ENCODE data around the gene INTS1.

The INTS1 gene

DNA sequence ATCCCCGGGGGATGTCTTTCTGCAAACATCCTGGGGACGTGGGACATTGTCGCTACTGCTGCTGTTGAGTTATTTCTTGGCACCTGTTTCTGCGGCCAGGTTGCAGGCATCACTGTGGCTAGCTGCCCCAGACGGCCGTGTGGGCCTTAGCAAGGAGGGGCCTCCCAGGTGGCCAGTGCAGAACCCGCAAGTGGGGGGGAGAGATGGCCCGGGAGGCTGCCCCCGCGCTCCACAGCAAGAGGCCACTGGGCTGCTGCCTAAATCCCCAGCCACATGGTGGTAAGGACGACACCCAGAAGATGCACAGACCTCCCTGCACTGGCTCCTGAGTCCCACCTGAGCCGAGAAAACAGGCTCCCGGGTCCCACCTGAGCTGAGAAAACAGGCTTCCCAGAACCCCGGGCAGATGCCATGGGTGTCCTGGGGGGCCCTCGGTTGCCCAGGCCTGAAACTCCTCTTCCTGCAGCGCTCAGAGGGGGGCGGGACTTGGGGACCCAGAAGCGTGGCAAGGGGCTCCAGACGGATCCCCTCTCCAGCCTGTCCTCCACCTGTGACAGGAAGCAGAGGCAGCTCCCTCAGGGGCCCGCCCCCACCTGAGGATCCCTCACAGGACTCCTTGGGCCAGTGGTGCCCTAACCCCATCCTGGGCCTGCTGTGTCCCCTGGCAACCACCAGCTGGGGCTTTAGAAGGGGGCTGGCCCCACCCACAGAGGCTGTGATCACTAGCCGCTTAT is 25.4 kb upstream of the INTS1 start:
- DNase-seq (ENCODE audit: low read depth, low spot score): no peak
- in situ Hi-C loops (cut with HindIII; ENCODE audit: low sequenced_read_pairs): no loop called here
- no peak overlapping the region for H3K4me3 ChIP-seq (ENCODE audit: low read depth, low read length)
- TF ChIP-seq CTCF (IDR thresholded peaks at IDR 0.05; ENCODE audit: low read depth, low read length): no peak

DNA sequence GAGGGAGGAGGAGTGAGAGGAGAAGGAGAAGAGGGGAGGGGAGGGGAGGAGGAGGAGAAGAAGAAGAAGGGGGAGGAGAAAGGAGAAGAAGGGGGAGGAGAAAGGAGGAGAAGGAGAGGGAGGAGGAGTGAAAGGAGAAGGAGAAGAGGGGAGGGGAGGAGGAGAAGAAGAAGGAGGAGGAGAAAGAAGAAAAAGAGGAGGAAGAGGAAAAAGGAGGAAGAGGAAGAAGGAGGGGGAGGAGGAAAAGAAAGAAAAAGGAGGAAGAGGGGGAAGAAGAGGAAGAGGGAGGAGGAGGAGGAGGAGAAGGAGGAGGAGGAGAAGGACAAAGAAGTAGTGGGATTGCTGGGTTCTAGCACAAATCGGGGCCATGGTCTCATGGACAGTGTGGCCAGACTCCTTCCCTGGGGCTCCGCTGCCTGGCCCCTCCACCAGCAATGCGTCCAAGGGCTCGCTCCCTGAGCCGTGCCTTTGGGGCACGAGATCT is 22.1 kb upstream of the INTS1 start:
- H3K4me3 ChIP-seq (ENCODE audit: low read depth, low read length): no peak overlapping the region
- no peak for DNase-seq (ENCODE audit: low read depth, low spot score)
- in situ Hi-C loops (cut with HindIII; ENCODE audit: low sequenced_read_pairs): no loop called here
- TF ChIP-seq CTCF (IDR thresholded peaks at IDR 0.05; ENCODE audit: low read depth, low read length): no peak

- in situ Hi-C loops (cut with HindIII; ENCODE audit: low sequenced_read_pairs): no loop called here
- H3K4me3 ChIP-seq (ENCODE audit: low read depth, low read length): no peak overlapping the region
- no peak for TF ChIP-seq CTCF (IDR thresholded peaks at IDR 0.05; ENCODE audit: low read depth, low read length)
- no peak for DNase-seq (ENCODE audit: low read depth, low spot score)
Measured at GRCh38 chr7:1525409-1525808, 21.2 kb upstream of the INTS1 start.

- TF ChIP-seq CTCF (IDR thresholded peaks at IDR 0.05; ENCODE audit: low read depth, low read length): no peak
- in situ Hi-C loops (cut with HindIII; ENCODE audit: low sequenced_read_pairs): no loop called here
- DNase-seq (ENCODE audit: low read depth, low spot score): no peak
- no peak overlapping the region for H3K4me3 ChIP-seq (ENCODE audit: low read depth, low read length)
Measured at GRCh38 chr7:1523844-1524243, 19.7 kb upstream of the INTS1 start.

DNA sequence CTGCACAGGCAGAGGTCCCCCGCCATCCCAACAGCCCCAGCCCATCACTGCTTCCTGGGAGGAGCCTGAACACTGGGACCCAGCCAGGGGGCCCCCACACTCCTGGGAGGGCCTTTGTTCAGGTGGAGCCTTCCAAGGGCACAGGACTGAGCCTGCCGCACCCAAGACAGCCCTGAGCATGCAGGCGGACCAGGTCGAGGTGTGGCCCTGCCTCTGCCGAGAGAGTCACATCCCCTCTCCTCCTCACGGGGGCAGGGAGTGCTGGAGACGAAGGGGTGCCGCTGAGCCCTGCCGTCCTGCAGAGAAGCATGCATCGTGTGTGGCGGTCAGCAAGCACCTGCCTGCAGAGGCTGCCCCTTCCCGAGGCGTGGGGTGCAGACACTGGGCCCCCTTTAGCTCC is 19.0 kb upstream of the INTS1 start:
- in situ Hi-C loops (cut with HindIII; ENCODE audit: low sequenced_read_pairs): no loop called here
- TF ChIP-seq CTCF (IDR thresholded peaks at IDR 0.05; ENCODE audit: low read depth, low read length): no peak
- DNase-seq (ENCODE audit: low read depth, low spot score): no peak
- no peak overlapping the region for H3K4me3 ChIP-seq (ENCODE audit: low read depth, low read length)

GRCh38 chr7:1521456-1521855 is 17.3 kb upstream of the INTS1 start:
- no peak for TF ChIP-seq CTCF (IDR thresholded peaks at IDR 0.05; ENCODE audit: low read depth, low read length)
- no peak overlapping the region for H3K4me3 ChIP-seq (ENCODE audit: low read depth, low read length)
- no peak for DNase-seq (ENCODE audit: low read depth, low spot score)
- in situ Hi-C loops (cut with HindIII; ENCODE audit: low sequenced_read_pairs): no loop called here

All from astrocyte of the spinal cord (primary cell).